Coronary artery (tissue), 2 donors: ENCODE measurements around the gene PON2.

Source experiments
- DNase-seq: peaks from one replicate; pipeline ENCODE4 v3.0.0-alpha.2; 2017; ENCODE audit warnings: low spot score
- H3K27ac ChIP-seq, 2 donors: fragments of 200-600 bp; sonication (generic); one replicate each; pipeline ENCODE4 v1.5.1; 2016 to 2019
- H3K4me3 ChIP-seq: fragments of 200-600 bp; sonication (generic); 2 replicates; pipeline ENCODE4 v1.5.1; 2016; ENCODE audit warnings: mild to moderate bottlenecking, moderate library complexity
- TF ChIP-seq, protein P1 (sequence below): fragments of 200-600 bp; sonication (generic); IDR thresholded peaks from one replicate; pipeline ENCODE4 v1.5.1; 2019; ENCODE audit warnings: antibody characterized with exemption

PON2 gene

GRCh38 chr7:95476072-95476847 is 41.4 kb upstream of the PON2 start:
- TF ChIP-seq, protein P1, sequence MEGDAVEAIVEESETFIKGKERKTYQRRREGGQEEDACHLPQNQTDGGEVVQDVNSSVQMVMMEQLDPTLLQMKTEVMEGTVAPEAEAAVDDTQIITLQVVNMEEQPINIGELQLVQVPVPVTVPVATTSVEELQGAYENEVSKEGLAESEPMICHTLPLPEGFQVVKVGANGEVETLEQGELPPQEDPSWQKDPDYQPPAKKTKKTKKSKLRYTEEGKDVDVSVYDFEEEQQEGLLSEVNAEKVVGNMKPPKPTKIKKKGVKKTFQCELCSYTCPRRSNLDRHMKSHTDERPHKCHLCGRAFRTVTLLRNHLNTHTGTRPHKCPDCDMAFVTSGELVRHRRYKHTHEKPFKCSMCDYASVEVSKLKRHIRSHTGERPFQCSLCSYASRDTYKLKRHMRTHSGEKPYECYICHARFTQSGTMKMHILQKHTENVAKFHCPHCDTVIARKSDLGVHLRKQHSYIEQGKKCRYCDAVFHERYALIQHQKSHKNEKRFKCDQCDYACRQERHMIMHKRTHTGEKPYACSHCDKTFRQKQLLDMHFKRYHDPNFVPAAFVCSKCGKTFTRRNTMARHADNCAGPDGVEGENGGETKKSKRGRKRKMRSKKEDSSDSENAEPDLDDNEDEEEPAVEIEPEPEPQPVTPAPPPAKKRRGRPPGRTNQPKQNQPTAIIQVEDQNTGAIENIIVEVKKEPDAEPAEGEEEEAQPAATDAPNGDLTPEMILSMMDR: no peak
- Histone ChIP-seq H3K4me3 (peak overlapping the region; percentile 15), H3K27ac (no peak overlapping the region)
- DNase-seq: no peak

- no peak overlapping the region for H3K27ac ChIP-seq
- no peak for DNase-seq
- no peak overlapping the region for H3K4me3 ChIP-seq
- TF ChIP-seq, protein P1: no peak
Measured at GRCh38 chr7:95473276-95473985, 38.6 kb upstream of the PON2 start.

DNA sequence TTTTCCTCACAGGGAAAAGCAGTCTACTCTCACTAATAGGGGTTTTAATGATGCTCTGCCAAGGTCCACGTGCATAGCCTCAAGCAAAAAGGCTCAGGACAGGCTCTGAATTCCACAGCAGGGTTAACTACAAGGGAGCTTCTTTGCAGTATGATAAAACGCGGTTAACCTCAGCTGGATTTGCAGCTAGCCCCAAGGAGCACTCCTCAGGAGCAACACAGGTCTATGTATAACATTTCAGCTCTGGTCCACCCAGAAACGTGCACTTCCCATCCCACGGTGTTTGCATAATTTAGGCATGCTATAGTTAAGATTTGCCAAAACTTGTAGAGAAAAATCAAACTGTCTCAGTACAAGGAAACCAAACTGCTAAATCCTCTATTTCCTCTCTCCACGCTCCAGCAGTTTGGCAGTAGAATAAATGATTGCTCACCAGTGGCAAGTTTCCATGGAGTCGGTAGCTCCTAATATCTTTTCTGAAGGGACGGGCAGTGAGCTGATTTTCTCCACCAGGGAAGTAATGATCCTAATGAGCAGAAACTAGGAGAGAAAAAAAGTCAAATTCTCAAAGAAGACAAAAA is 37.8 kb upstream of the PON2 start:
- Histone ChIP-seq H3K4me3 (no peak overlapping the region), H3K27ac (no peak overlapping the region)
- DNase-seq: no peak
- TF ChIP-seq, protein P1: no peak

GRCh38 chr7:95471071-95471470 is 36.2 kb upstream of the PON2 start:
- Histone ChIP-seq H3K27ac (no peak overlapping the region), H3K4me3 (no peak overlapping the region)
- TF ChIP-seq, protein P1: no peak
- no peak for DNase-seq

GRCh38 chr7:95470452-95470851 is 35.6 kb upstream of the PON2 start:
- TF ChIP-seq, protein P1: no peak
- Histone ChIP-seq H3K27ac (no peak overlapping the region), H3K4me3 (no peak overlapping the region)
- no peak for DNase-seq

GRCh38 chr7:95469848-95470247 is 35.0 kb upstream of the PON2 start:
- no peak overlapping the region for H3K4me3 ChIP-seq
- H3K27ac ChIP-seq: no peak overlapping the region
- TF ChIP-seq, protein P1: no peak
- no peak for DNase-seq
